Measurements from ENCODE around the gene ANKRD45.

Gene ANKRD45

DNA sequence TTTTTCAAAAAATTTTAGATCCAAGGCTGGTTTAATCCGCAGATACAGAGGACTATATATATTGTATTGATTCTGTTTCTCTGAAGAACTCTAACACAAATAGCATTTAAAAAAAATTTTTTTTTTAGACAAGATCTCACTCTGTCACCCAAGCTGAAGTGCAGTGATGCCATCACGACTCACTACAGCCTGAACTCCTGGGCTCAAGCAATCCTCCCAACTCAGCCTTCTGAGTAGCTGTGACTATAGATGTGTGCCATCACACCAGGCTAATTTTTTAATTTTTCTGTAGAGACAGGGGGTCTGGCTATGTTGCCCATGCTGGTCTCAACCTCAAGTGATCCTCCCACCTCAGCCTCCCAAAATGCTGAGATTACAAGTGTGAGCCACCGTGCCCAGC, 3.0 kb downstream of the ANKRD45 start:
- no peaks in the 10 kb centered on the region for H3K9me2 ChIP-seq (replicated peaks; ENCODE audit: control insufficient read depth, low read length)
- no peak overlapping the region for H3K4me3 ChIP-seq (ENCODE audit: low read length)
- no peaks in the 10 kb centered on the region for H3F3A ChIP-seq (ENCODE audit: control insufficient read depth, insufficient read depth)
- no peaks in the 10 kb centered on the region for H3K9me3 ChIP-seq (ENCODE audit: control insufficient read depth, insufficient read depth, low read length)
- no peaks in the 10 kb centered on the region for H3K36me3 ChIP-seq (ENCODE audit: control insufficient read depth, low read length)
- H3K27ac ChIP-seq (ENCODE audit: low read depth, low read length), result no peak overlapping the region
- no peak for TF ChIP-seq EZH2phosphoT487 (IDR thresholded peaks at IDR 0.05; ENCODE audit: borderline replicate concordance, low read length)
- TF ChIP-seq, protein P1, sequence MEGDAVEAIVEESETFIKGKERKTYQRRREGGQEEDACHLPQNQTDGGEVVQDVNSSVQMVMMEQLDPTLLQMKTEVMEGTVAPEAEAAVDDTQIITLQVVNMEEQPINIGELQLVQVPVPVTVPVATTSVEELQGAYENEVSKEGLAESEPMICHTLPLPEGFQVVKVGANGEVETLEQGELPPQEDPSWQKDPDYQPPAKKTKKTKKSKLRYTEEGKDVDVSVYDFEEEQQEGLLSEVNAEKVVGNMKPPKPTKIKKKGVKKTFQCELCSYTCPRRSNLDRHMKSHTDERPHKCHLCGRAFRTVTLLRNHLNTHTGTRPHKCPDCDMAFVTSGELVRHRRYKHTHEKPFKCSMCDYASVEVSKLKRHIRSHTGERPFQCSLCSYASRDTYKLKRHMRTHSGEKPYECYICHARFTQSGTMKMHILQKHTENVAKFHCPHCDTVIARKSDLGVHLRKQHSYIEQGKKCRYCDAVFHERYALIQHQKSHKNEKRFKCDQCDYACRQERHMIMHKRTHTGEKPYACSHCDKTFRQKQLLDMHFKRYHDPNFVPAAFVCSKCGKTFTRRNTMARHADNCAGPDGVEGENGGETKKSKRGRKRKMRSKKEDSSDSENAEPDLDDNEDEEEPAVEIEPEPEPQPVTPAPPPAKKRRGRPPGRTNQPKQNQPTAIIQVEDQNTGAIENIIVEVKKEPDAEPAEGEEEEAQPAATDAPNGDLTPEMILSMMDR (IDR thresholded peaks at IDR 0.05; ENCODE audit: low read depth, low read length, poor library complexity, severe bottlenecking), result no peak
- H4K20me1 ChIP-seq (ENCODE audit: control insufficient read depth, insufficient read depth, low read depth, low read length), result no peaks in the 10 kb centered on the region
- H3K4me1 ChIP-seq (ENCODE audit: control insufficient read depth, low read length), result peaks cover 12% of the 10 kb centered on the region
- peaks cover 3% of the 10 kb centered on the region; the same call in 1 of the 2 replicates for H3K27me3 ChIP-seq (ENCODE audit: control insufficient read depth, low read length)
- H3K4me2 ChIP-seq (ENCODE audit: low read length), result no peak overlapping the region
- no peaks in the 10 kb centered on the region for H3K79me2 ChIP-seq (ENCODE audit: control insufficient read depth, low read length)

DNA sequence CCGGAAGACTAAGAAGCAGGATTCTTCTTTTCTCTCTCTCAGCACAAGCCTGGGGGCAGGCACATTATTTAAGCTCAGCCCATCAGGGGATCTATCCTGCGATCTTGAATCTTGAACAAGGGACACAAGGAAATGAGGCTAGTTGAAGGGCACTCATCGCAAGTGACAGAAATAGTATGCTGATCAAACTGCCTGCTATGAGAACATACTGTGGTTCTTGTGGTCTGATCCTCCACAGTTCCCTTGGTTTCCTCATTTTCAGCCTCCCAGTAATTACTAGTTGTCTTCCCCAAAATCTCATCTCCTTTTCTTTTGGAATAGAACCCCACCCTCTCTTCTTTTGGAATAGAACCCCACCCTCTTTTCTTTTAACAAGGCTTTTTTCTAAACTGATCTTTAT, 6.5 kb downstream of the ANKRD45 start:
- no peaks in the 10 kb centered on the region for H3F3A ChIP-seq (ENCODE audit: control insufficient read depth, insufficient read depth)
- H3K4me2 ChIP-seq (ENCODE audit: low read length), result no peak overlapping the region
- H3K4me1 ChIP-seq (ENCODE audit: control insufficient read depth, low read length), result no peaks in the 10 kb centered on the region
- no peaks in the 10 kb centered on the region for H3K36me3 ChIP-seq (ENCODE audit: control insufficient read depth, low read length)
- no peaks in the 10 kb centered on the region for H3K9me3 ChIP-seq (ENCODE audit: control insufficient read depth, insufficient read depth, low read length)
- H3K79me2 ChIP-seq (ENCODE audit: control insufficient read depth, low read length), result no peaks in the 10 kb centered on the region
- H4K20me1 ChIP-seq (ENCODE audit: control insufficient read depth, insufficient read depth, low read depth, low read length), result no peaks in the 10 kb centered on the region
- H3K4me3 ChIP-seq (ENCODE audit: low read length), result no peak overlapping the region
- no peak overlapping the region for H3K27ac ChIP-seq (ENCODE audit: low read depth, low read length)
- H3K9me2 ChIP-seq (replicated peaks; ENCODE audit: control insufficient read depth, low read length), result no peaks in the 10 kb centered on the region
- TF ChIP-seq, protein P1 (IDR thresholded peaks at IDR 0.05; ENCODE audit: low read depth, low read length, poor library complexity, severe bottlenecking), result no peak
- TF ChIP-seq EZH2phosphoT487 (IDR thresholded peaks at IDR 0.05; ENCODE audit: borderline replicate concordance, low read length), result no peak
- H3K27me3 ChIP-seq (ENCODE audit: control insufficient read depth, low read length), result no peaks in the 10 kb centered on the region

DNA sequence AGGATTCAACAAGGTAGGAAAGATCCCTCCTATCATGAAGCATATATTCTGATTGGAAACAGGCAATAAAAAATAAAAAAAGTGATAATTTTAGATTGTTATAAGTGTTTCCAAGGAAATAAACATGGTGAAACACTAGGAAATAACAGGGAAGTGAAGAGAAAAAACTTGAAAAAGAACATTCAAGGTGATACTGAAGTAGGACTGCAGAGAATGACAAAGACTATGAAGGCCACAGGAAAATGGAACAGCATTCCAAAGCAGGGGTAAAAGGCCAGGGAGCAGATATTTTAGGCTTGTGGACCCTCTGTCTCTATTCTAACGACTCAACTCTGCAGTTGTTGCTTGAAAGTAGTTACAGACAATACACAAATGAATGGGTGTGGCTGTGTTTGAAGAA, 7.9 kb downstream of the ANKRD45 start:
- H3K9me3 ChIP-seq (ENCODE audit: control insufficient read depth, insufficient read depth, low read length), result no peaks in the 10 kb centered on the region
- no peaks in the 10 kb centered on the region for H3K27me3 ChIP-seq (ENCODE audit: control insufficient read depth, low read length)
- TF ChIP-seq, protein P1 (IDR thresholded peaks at IDR 0.05; ENCODE audit: low read depth, low read length, poor library complexity, severe bottlenecking), result no peak
- TF ChIP-seq EZH2phosphoT487 (IDR thresholded peaks at IDR 0.05; ENCODE audit: borderline replicate concordance, low read length), result no peak

DNA sequence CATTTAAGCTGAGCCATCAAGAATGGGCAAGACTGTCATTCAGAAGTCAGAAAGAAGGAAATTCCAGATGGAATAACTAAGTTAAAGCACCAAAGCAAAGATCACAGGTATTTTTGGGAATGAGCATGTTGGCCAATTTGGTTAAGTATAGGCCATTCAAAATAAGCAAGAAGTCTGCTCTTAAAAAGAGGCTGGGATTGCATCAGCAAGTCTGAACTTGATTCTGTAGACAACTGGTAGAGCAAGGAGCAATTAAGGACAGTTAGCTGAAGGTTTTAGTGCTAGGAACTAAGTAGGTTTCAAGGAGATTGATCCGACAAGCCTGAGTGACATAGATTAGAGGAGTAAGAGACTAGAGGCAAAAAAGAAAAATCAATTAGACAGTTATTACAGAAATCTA, 8.4 kb downstream of the ANKRD45 start:
- H3K36me3 ChIP-seq (ENCODE audit: control insufficient read depth, low read length), result no peaks in the 10 kb centered on the region
- H4K20me1 ChIP-seq (ENCODE audit: control insufficient read depth, insufficient read depth, low read depth, low read length), result no peaks in the 10 kb centered on the region
- H3K79me2 ChIP-seq (ENCODE audit: control insufficient read depth, low read length), result no peaks in the 10 kb centered on the region
- H3K9me2 ChIP-seq (replicated peaks; ENCODE audit: control insufficient read depth, low read length), result no peaks in the 10 kb centered on the region
- H3K4me2 ChIP-seq (ENCODE audit: low read length), result no peak overlapping the region
- H3K9me3 ChIP-seq (ENCODE audit: control insufficient read depth, insufficient read depth, low read length), result no peaks in the 10 kb centered on the region
- no peak overlapping the region for H3K27ac ChIP-seq (ENCODE audit: low read depth, low read length)
- H3K27me3 ChIP-seq (ENCODE audit: control insufficient read depth, low read length), result no peaks in the 10 kb centered on the region
- no peak for TF ChIP-seq EZH2phosphoT487 (IDR thresholded peaks at IDR 0.05; ENCODE audit: borderline replicate concordance, low read length)
- TF ChIP-seq, protein P1 (IDR thresholded peaks at IDR 0.05; ENCODE audit: low read depth, low read length, poor library complexity, severe bottlenecking), result no peak
- H3K4me1 ChIP-seq (ENCODE audit: control insufficient read depth, low read length), result no peaks in the 10 kb centered on the region
- H3K4me3 ChIP-seq (ENCODE audit: low read length), result no peak overlapping the region
- H3F3A ChIP-seq (ENCODE audit: control insufficient read depth, insufficient read depth), result no peaks in the 10 kb centered on the region

More for the DNA sequence above, 7.9 kb downstream of the ANKRD45 start:
- no peak overlapping the region for H3K4me3 ChIP-seq (ENCODE audit: low read length)
- H3K4me1 ChIP-seq (ENCODE audit: control insufficient read depth, low read length), result no peaks in the 10 kb centered on the region
- no peaks in the 10 kb centered on the region for H3K79me2 ChIP-seq (ENCODE audit: control insufficient read depth, low read length)
- H3K36me3 ChIP-seq (ENCODE audit: control insufficient read depth, low read length), result no peaks in the 10 kb centered on the region
- no peaks in the 10 kb centered on the region for H3K9me2 ChIP-seq (replicated peaks; ENCODE audit: control insufficient read depth, low read length)
- H3K27ac ChIP-seq (ENCODE audit: low read depth, low read length), result no peak overlapping the region
- no peaks in the 10 kb centered on the region for H4K20me1 ChIP-seq (ENCODE audit: control insufficient read depth, insufficient read depth, low read depth, low read length)
- H3K4me2 ChIP-seq (ENCODE audit: low read length), result no peak overlapping the region
- no peaks in the 10 kb centered on the region for H3F3A ChIP-seq (ENCODE audit: control insufficient read depth, insufficient read depth)
